HG02623 (cell line): ENCODE measurements around the gene JDP2.

Source experiments
- ATAC-seq: cut with Tn5 transposase; IDR thresholded peaks from one replicate; pipeline ENCODE4 v1.9.1; 2021; ENCODE audit warnings: moderate library complexity; ENCODE audit not compliant: unreplicated experiment

The JDP2 gene

DNA sequence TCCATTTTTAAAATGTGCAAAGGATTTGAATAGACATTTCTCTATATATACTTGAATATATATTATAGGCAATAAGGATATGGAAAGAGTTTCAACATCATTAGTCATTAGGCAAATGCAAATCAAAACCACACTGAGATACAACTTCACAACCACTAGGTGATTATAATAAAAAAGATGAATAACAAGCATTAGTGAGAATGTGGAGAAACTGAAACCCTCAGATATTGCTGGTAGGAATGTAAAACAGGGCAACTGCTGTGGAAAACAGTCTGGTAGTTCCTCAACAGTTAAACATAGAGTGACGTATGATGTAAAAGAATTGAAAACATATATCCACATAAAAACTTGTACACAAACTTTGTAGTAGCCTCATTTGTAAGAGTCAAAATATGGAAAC is 82.7 kb downstream of the JDP2 start:
- ATAC-seq = no peak

DNA sequence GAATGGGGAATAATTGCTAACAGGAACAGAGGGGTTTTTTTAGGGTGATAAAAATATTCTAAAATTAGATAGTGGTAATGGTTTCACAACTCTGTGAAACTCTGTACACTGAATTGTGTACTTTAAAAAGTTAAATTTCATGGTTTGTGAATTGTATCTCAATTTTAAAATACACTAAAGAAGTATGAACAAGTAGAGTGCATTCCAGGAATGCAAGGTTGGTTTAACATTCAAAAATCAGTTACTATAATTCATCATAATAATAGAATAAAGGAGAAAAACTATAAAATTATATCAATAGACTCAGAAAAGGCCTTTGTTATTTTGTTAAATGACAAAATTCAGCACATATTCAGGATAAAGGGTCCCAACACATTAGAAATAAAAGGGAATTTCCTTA is 83.4 kb downstream of the JDP2 start:
- ATAC-seq = no peak

- ATAC-seq = no peak
Observed at GRCh38 chr14:75513911-75514672, 86.3 kb downstream of the JDP2 start.

DNA sequence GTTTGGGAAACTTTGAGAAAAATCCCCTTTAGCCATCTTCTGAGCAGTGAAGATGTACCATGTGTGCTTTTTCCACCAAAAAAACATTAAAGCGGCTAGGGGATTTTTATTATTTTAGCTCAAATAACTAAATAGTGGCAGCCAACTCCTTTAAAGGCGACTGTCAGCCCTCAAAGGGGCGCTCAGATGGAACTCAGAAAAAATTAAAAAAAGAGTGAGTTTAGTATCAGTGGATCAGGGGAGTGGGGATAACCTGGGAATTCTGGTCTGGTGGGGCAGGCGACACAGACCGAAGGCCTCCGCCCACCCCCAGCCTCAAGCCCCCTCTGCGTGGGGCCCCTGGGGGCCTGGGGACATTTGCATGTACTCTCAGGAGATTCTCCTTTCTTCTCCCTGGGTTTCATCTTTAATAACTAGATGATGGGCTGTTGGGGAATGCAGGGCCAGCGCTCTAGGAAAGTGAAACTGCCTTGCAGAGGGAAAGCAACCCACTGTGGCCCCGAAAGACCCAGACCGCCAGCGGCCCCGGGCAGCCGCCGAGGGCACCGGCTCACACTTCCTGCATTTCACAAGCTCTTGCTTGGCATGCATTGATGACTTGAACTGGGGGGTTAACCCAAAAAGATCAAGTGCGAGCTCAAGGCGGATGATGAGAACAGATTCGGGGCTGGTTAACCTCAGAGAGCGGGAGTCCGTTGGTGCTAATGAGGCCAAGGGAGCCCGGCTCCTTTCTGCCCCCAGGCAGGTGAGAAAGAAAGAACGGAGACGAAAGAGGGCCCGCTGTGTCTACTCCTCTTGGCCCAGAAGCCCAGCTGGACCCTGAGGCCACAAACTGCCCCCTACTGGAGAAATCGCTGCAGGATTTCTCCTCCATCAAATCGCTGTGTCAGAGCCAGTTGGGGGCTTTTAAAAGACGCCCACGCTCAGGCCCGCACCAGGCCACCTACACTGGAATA is 87.1 kb downstream of the JDP2 start:
- ATAC-seq = no peak

DNA sequence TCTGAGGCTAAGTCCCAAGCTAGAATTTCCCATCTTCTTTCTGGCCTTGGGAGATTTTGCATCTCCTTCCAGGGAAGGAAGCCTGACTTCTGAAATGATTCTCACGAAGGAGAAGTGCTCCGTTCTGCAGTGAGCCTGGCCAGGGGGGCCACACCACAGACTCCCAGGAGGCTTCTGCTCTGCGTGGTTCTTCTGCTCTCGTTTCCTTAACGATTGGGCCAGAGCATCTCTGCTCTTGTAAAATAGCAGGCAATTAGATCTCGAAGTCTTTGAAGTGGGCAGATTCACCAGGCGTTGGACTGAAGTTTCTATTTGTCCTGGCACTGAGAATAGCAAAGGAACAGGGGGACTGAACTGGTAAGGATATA is 87.8 kb downstream of the JDP2 start:
- ATAC-seq = no peak

DNA sequence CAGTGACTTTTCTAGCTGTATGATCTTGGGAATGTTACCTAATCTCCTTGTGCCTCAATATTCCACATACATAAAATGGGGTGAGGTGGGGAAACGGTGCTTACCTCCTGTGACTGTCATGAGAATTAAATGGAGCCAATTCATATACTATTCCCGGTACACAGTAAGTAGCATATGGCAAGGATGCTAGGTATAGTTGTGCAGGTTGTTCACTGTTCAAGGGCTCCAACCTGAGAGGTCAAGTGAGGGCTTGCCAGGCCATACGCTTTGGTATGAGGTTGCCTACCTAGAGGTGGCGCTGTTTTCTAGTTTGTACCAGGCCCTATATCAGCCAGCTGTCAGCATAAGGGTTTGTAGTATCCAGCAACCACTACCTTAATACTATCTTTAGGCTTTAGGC is 90.8 kb downstream of the JDP2 start:
- ATAC-seq = no peak

GRCh38 chr14:75519394-75519793 is 91.6 kb downstream of the JDP2 start:
- ATAC-seq = no peak

- no peak for ATAC-seq
Observed at GRCh38 chr14:75519826-75520728, 92.3 kb downstream of the JDP2 start.

- no peak for ATAC-seq
Observed at GRCh38 chr14:75520852-75521251, 93.0 kb downstream of the JDP2 start.

GRCh38 chr14:75521415-75522199 is 93.8 kb downstream of the JDP2 start:
- peak; percentile 22 for ATAC-seq

DNA sequence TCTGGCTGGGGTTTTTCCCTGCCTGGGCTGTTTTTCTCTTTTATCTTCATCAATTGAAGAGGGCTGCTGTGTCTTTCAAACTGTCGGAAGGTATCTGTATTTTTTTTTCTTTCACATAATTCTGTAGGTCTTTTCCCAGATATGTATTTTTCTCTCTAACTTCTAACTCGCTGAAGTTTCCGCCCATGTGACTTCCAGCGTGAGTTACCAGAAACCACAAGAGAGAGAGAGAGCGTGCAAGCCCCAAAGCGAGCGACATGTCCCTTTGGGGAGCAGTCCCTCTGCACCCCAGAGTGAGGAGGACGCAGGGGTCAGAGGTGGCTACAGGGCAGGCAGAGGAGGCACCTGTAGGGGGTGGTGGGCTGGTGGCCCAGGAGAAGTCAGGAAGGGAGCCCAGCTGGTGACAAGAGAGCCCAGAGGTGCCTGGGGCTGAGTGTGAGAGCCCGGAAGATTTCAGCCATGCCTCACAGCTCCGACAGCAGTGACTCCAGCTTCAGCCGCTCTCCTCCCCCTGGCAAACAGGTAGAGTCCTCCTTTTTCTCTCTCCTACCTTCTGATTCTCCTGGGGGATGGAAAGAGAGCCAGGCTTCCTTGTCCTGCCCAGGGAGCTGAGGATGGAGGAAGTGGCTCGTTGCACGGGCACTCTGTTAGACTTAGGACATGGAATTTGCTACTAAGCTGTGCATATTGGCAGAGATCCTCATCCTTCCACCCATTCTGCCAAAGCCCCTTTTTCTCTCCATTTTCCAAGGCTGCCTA is 94.6 kb downstream of the JDP2 start, which contains the start of gene BATF:
TSS of gene BATF (plus strand) at position 246 of the 759 bp plus-strand sequence. CDS start at position 460, 214 bp downstream.
- peak; percentile 46 for ATAC-seq

- no peak for ATAC-seq
Observed at GRCh38 chr14:75522983-75523318, 95.1 kb downstream of the JDP2 start.
